ENCODE measurements around the gene COX8A. TPM values are rescaled to one million over a fixed set of nuclear protein-coding genes. Genes with fewer than 3 reads are reported as not detected.

Gene COX8A
- total and polyA plus RNA-seq, 2 of the 8 experiments (the other 6 are each of a cell fraction or from before 2014, with no cell fraction given) = 365 to 1,720 TPM

- Histone ChIP-seq H3K4me1 (replicated peaks in 1 of 4; ENCODE audit: control insufficient read depth in 3 of 4, insufficient read depth in 4 of 4, low read length in 3 of 4) (no peaks in the 10 kb centered on the region; a peak in 1 of 7 replicates), H3K9ac (replicated peaks in 1 of 4; ENCODE audit: extremely low read depth in 1 of 4, low read depth in 3 of 4, low read length in 3 of 4) (no peak overlapping the region), H3K4ac (replicated peaks; ENCODE audit: insufficient read length, low read depth, low read length) (no peak overlapping the region), H3K4me2 (ENCODE audit: insufficient read depth in 1 of 2, low read depth in 2 of 2, low read length in 2 of 2) (no peak overlapping the region), H3K4me3 (ENCODE audit: extremely low read depth in 1 of 4, insufficient read depth in 2 of 4, low read depth in 3 of 4, low read length in 4 of 4) (no peak overlapping the region), H3K79me2 (ENCODE audit: control insufficient read depth in 1 of 2, insufficient read depth in 2 of 2, low read length in 2 of 2) (no peaks in the 10 kb centered on the region), H3K56ac (replicated peaks; ENCODE audit: insufficient read length, low read depth, low read length) (no peak overlapping the region), H3K23me2 (ENCODE audit: low read depth, low read length) (no peaks in the 10 kb centered on the region), H4K8ac (ENCODE audit: extremely low read depth, insufficient read depth, low read length) (no peak overlapping the region), H3K18ac (ENCODE audit: extremely low read depth, low read length) (no peak overlapping the region), H4K5ac (ENCODE audit: insufficient read length, low read depth, low read length) (no peak overlapping the region), H3K23ac (ENCODE audit: insufficient read length) (no peak overlapping the region), H4K20me1 (replicated peaks in 1 of 2; ENCODE audit: control insufficient read depth in 1 of 2, insufficient read depth in 2 of 2, low read length in 2 of 2) (peaks cover 1 to 3% of the 10 kb centered on the region in 2 experiments), H2BK15ac (ENCODE audit: low read length) (no peak overlapping the region), H2BK20ac (ENCODE audit: low read length) (no peak overlapping the region), H2AFZ (ENCODE audit: low read length) (no peak overlapping the region), H2BK5ac (ENCODE audit: low read depth, low read length) (no peak overlapping the region), H3K14ac (ENCODE audit: insufficient read length) (no peak overlapping the region), H2AK5ac (ENCODE audit: low read depth, low read length) (no peak overlapping the region), H3K36me3 (ENCODE audit: control insufficient read depth in 2 of 4, insufficient read depth in 4 of 4, low read length in 3 of 4) (peaks cover 9 to 23% (median 14%) of the 10 kb centered on the region in 4 experiments; a peak in 7 of 8 replicates), H4K91ac (replicated peaks; ENCODE audit: insufficient read length, low read length) (no peak overlapping the region), H3K79me1 (ENCODE audit: low read depth, low read length) (no peaks in the 10 kb centered on the region), H3K27ac (ENCODE audit: low read depth, low read length) (no peak overlapping the region), H3K9me3 (ENCODE audit: insufficient read depth in 2 of 2, low read depth in 1 of 2, low read length in 1 of 2) (no peaks in the 10 kb centered on the region), H2BK120ac (replicated peaks; ENCODE audit: low read depth, low read length) (no peak overlapping the region), H3K27me3 (replicated peaks in 1 of 4; ENCODE audit: control insufficient read depth in 3 of 4, extremely low read depth in 1 of 4, insufficient read depth in 3 of 4, low read length in 3 of 4) (no peaks in the 10 kb centered on the region), H2BK12ac (ENCODE audit: low read depth, low read length) (no peak overlapping the region)
- 92% methylated on average over 5 of the region's 5 CpGs; no CpG with 5 or more reads in 1 of the 2 experiments for WGBS, 2 experiments (ENCODE audit: extremely low coverage in 1 of 2, insufficient coverage in 1 of 2, insufficient read length in 1 of 2, insufficient replicate concordance in 2 of 2, low coverage in 1 of 2, low lambda C conversion rate in 2 of 2, missing lambda C conversion rate in 1 of 2)
- TF ChIP-seq EGR1 (IDR thresholded peaks at IDR 0.05; ENCODE audit: borderline replicate concordance, low read depth, low read length) (no peak), CTCF (IDR thresholded peaks at IDR 0.05; ENCODE audit: control extremely low read depth in 1 of 3, insufficient read depth in 1 of 3, low read depth in 1 of 3, low read length in 3 of 3) (no peak)
- FAIRE-seq = no peak
- DNase-seq (ENCODE audit: low read depth in 1 of 2, low spot score in 2 of 2) = no peak
- ChIA-PET POLR2A (ENCODE audit: partially characterized antibody) (interaction anchor here (0.9 to 1.8 kb wide), 6 partner anchors 9 to 33 kb away, joined by 3 to 9 read pairs (median 4); partner anchors contain the start of gene COX8A), CTCF (ENCODE audit: partially characterized antibody) (interaction anchor here (0.6 to 1.7 kb wide), 13 partner anchors 10 to 191 kb away, joined by 3 to 12 read pairs (median 4); no protein-coding TSS in a partner anchor)
Measured at GRCh38 chr11:63958008-63958407, 16.4 kb upstream of the COX8A start.
